ENCODE measurements around the gene IL1RAP. TPM values are rescaled to one million over a fixed set of nuclear protein-coding genes. Genes with fewer than 3 reads are reported as not detected.

The IL1RAP gene
- total RNA-seq, 1 donor from 2014 or later: 32.0 TPM

DNA sequence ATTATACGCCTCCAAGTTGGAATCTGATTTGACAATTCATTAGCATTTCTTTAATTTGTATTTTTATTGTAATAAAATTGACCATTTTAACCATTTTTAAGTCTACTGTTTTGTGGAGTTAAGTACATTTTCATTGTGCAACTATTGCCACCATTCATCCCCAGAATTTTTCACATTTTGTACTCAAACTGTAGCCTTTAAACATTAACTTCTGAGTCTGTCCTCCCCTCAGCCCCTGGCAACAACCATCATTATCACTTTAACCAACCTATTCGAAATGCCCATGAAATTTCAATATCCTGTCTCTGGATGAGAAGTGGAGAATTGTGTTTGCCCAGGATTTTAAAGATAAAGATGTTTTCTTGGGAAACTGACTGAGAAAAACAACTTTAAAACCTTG is 27.7 kb downstream of the IL1RAP start:
- no peak for DNase-seq (ENCODE audit: low spot score)

DNA sequence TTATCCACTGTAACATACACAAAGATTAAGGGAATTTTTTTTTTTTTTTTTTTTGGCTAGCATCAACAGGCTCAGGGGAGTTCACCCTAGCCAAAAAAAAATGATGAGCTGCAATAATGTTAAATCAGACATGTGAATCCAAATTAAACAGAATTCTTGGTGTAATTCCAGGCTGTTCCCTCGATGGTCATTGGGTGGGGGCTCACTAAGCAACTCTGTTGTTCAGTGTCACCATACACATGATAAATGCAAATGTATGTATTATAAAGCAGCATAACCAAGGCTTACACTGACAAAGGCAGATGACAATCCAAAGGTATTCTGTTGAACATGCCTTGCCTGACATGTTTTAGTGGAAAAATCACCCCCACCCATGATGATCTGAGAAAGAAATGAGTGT is 29.0 kb downstream of the IL1RAP start:
- no peak for DNase-seq (ENCODE audit: low spot score)

DNA sequence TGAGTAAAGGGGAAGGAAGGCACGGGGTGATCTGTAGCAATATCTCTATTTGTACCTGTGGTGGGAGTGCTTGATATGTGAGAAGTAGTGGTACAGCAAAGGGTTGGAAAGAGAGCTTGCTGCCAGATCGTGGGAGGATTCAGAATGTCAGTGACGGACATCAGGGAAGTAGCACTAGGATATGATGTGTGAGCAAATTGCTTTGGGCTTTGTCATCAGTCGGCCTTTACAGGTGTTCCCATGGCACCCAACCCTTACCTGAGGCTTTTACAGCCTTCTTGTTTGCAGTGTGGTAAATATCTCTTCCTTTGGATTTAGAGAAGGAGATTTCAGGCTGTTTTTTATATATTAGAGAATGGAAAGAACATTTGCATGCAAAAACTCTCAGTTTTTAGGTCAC is 29.8 kb downstream of the IL1RAP start:
- no peak for DNase-seq (ENCODE audit: low spot score)

DNA sequence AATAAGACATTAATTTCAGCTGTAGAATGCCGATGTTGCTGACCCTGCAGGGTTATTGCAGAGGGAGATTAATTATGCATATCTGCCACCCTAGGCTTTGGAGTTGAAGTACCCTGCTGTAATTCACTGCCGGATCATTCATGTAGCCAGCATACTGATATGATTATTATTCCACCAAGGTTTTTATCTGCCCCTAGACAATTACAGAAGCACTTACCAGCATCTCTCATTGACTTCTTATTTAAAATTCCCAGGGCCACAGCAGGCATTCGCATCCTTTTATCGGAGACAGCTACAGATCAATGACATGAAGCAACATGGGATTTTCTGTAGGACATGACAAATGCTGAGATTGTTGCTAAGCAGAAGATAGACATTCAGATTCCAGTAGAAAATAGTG is 31.3 kb downstream of the IL1RAP start:
- DNase-seq (ENCODE audit: low spot score): no peak

DNA sequence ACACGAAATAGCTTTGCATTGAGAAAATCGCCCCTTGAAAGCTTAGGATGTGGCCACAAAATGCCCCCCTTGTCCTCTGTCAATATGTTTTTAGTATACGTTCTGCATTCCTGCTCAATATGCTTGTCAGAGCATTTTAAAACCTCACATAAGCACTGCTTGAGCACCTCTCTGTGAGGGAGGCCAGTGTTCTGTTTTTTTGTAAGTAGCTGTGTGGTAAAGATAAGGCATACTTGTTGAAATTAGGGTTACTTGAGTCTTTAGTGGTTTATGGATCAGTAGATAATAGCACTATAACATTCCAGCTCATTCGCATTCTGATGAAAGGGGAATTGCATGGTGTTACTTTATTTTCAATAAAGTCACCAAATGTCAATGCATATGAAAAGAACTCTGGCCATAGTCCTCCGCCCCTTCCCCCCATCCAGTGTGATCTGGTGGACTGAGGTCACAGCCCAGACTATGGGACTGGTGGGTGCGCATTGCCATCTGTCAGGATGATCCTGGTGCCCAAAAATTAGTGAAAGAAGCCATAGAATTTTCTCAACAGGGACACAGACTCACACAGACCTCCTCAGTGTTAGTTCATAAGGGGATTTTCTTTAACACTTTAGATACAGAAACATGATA is 33.1 kb downstream of the IL1RAP start:
- no peak for DNase-seq (ENCODE audit: low spot score)

DNA sequence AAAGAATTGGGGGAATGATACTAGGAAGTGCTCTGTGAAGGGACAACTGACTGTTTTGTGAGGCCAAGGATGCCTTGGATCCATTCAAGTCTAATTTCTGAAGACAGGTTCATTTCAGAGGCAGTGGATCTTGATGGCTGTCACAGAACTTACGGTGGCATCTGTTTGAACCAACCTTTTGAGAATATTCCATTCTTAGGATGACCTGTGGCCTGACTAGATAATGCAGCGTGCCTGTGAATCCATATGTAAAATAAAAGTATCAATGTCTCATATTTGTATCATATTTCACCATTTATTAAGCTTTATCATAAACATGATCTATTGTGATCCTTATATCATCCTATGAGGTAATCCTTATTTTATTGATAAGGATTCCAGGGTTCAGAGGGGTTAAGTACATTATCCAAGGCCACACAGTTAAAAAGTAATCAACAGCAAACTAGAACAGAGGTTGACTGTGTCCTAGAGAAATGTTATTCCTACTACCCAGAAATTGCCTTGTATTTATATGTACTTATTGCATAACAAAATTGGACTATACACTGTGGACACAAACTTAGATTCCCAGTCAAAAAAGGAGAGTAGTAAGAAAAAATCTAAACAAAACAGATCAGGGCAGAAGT is 34.3 kb downstream of the IL1RAP start:
- no peak for DNase-seq (ENCODE audit: low spot score)

DNA sequence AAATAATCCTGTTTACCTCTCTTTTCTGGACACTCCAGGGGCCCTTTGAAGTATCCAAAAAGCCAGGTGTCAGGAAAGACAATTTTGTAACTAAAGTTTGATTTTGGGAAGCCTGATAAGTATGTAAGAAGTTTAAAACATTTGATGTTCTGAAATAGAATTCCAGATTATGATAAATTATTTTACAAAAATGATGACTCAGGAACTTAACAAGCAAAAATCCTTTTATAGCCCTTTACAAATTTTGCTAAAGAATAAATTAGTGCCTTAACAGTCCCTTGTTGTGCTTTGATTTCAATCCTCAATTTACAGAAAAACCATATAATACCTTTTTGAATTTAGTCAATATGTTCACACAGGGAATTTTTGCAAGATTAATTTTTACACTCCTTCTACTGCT is 38.1 kb downstream of the IL1RAP start:
- no peak for DNase-seq (ENCODE audit: low spot score)

DNA sequence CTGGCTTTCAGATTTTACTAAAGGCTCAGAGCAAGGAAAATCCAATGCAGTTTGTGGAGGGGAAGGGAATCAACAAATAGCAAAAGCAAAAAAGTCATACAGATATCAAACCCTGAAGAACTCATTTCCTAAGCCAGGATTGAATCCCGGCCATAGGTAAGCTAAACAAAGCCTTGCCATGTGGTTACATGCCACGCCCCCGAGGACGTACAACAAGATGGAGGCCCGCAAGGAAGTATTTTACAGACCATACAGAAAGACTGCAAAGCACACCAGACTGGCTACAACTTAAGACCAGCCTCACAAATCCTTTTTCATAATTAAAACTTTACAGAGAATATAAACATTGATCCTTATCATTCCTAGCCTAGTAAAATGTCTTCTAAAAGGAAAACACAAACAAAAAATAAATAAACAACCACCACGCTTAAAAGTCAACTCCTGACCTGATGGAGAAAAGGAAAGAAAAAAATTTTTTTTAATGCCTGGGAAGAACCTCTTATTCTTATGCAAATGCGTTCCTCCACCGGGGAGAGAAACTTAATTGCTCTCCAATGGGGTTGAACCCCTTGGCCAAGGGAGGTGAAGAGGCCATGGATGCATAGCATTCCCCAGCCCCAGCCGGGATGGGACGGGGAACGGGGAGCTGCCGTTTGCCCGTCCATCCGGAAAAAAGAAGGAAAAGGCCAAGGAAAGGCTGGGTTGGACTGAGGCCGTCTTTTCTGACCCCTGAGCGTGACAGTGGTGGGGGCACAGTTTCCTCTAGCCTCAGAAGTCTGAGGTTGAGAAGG is 39.3 kb downstream of the IL1RAP start:
- no peak for DNase-seq (ENCODE audit: low spot score)

DNA sequence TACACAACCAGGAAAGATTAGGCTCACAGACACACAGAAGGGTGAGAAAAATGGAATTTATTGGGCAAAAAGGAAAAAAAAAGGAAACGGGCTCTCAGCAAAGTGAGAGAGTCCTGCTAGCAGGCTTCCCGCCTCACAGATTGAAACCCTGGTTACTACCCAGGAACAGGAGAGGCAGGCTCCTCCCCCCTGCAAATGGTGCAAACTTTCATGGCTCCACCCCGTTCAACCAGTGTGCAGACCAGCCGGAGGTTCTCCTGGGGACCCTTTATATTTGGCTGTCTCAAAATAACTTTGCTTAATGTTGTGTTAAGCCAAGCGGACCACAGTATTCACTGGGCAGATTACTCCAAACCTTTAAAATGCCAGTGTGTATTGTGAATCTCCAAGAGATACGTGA is 40.3 kb downstream of the IL1RAP start:
- no peak for DNase-seq (ENCODE audit: low spot score)

DNA sequence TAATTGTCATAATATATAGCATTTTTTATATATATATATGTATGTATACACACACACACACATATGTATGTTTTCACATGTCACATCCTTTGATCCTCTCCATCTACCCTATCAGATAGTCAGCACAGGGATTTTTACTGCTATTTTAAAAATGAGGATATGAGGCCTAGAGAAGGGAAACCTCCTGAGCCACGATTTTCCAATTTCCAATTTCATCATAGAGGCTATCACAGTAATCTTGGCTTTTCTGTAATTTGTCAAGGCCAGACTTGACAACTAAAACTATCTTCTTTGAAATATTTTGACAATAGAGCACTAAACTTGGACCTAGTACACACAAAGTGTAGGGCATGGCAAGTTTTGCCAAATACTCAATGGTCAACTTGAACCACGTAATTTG is 42.5 kb downstream of the IL1RAP start:
- DNase-seq (ENCODE audit: low spot score): no peak

DNA sequence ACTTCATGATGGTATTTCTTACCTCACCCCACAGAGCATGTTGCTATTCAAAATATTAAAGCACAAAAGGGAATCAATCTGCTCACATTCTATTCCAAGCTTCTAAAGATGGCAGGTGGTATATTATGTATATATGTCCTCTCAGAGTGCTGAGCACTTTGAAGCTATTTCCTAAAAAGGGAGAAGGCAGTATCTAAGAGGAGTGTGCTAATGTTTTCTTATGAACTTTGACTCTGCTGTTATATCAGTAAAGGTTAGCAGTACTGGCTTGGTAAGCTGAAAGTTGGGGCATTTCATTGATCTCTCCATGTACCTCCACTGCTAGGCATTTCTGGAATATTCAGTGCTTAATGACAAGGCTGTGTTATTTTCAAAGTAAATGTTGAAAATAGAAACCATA is 43.4 kb downstream of the IL1RAP start:
- no peak for DNase-seq (ENCODE audit: low spot score)

DNA sequence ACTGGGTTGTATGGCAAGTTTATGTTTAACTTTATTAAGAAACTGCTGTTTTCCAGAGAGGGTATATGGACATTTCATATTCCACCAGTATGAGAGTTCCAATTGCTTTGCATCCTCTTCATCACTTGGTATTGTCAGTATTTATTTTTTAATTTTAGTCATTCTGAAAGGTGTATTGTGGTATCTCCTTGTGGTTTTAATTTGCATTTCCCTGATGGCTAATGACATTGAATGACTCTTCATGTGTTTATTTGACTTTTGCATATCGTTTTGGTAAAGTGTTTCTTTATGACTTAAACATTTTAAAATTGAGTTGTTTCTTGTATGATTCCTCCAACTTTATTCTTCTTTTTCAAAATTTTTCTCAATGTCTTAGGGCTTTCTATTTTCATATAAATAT is 44.4 kb downstream of the IL1RAP start:
- no peak for DNase-seq (ENCODE audit: low spot score)

DNA sequence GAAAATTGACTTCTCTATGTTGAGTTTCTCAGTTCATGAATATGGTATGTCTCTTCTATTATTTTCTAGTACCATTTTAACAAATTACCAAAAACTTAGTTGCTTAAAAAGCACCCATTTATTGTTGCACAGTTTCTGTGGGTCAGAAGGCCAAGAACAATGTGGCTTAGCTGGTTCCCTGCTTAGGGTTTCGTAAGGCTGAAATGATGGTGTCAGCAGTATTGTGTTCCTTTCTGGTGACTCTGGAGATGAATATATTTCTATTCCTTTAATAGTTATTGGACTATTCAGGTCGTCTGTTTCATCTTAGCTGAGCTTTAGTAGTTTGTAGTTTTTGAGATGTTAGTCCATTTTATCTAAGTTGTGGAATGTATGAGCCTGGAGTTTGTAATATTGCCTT is 44.9 kb downstream of the IL1RAP start:
- DNase-seq (ENCODE audit: low spot score): no peak

DNA sequence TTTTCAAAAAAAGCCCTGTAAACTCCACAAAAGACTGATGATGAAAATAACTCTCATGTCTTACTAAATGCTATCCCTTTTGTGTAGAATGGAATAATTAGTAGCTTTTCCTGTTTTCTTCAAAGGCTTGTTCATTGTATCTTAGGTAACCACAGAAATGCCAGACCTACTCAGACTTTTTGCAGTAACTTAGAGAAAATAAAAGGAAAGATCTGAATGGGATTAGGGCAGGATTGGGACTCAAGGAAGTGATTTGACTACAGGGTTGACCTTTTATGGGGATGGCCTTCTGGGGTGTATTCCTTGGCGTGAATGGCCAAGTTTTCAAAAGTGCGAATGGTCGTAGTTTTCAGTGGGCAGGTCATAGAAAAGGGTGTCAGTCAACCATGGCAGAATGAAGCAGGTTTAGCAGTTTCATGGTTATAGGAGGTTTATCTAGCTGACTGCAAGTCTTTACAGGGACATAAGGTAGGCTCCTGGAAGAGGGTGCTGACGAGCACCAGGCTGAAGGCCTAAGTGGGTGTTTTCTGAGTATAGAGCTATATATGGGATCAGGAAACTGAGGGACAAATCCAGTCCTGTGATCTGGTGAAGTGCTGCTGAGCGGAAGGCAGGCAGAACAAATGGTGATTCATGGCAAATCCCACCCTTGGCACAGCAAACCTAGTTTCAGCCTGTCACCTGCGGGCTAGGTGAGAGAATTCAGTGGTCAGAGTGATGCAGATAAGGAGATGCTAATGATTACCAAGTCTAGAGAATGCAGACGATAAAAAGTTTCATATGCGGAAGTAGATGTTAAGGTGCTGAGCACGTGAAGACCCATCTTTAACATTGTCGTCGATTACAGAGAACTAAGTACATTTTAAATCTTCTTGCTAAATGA is 46.4 kb downstream of the IL1RAP start:
- DNase-seq (ENCODE audit: low spot score): no peak

DNA sequence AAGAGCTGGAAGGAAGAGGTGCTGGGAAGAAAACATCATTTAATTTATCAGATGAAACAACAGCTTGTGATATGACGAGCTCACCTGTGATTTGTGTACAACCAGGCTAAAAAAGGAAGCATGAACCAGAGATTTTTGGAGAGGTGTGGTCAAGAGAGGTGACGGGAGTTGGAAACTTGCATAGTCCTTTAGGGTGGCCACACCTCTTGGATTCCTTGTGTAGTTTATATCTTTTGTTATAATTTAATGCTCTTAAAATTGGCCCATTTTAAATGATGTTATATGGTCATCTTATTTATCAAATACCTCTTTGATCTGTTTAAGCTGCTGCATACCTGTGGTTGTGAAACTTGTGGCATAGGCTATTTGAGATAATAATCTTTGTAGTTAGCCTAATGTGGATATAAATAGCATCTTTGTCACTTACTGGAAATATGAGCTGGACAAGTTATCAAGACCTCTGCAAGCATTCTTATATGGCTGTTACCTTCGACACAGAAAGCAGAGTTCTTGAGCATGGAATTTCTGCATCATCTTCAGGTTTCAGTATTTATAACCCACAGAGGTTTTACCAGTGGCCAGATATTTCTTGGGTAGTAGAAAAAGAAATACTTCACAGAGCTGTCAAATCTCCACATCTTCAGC is 49.1 kb downstream of the IL1RAP start:
- DNase-seq (ENCODE audit: low spot score): no peak

DNA sequence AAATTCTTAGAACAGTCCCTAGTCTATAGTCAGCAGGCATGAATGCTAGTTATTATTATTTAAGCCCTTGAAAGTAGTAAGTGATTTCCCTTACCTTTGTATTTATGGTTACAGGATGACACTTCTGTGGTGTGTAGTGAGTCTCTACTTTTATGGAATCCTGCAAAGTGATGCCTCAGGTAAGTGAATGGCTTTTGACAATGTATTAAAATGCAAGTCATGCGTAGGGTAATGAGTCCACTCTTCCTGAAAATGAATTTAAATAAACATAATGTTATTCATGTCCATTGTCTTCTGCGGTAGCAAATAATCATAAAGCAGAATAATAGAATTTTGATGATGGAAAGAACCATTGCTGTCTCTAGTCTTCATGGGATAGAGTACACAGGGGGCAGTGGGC is 50.3 kb downstream of the IL1RAP start:
- DNase-seq (ENCODE audit: low spot score): no peak

DNA sequence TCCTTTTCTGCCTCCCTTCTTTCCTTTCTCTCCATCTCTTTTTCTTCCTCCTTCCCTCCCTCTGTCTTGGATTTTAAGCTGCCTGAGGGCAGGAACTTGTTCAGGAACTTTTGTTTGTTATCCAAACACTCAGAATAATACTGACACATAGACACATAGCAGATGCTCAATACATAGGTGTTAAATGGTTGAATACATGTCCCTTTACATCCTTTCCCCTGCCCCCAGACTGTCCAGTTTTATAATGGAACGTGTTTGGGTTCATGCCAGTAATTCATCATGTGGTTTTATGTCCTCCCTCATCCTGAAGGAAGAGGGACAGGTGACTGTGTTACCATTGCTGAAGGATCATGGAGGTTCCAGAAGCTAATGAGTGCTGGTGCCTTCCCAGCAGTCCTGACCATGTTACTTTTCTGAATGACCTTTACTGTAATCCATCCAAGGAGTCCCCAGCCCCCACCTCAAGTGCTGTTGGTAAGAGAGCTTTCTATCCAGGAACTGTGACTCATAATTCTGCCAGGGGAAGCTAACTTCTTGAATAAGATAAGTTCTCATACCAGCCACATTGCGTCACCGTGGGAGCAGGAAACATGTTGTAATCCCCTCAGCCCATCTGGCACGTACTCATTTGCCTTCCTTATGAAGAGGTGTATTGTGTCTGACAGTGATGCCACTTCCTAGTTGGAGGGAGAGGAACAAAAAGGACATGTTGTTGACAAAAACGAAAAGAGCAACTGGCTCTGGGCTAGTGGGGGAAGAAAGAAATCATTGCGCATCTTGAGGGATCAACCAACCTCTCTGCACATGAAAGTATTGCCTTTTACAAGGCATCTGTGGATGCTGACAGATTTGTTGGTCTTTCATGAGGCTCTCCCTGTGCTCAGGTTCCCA is 52.4 kb downstream of the IL1RAP start:
- peak; percentile 89 for DNase-seq (ENCODE audit: low spot score)

DNA sequence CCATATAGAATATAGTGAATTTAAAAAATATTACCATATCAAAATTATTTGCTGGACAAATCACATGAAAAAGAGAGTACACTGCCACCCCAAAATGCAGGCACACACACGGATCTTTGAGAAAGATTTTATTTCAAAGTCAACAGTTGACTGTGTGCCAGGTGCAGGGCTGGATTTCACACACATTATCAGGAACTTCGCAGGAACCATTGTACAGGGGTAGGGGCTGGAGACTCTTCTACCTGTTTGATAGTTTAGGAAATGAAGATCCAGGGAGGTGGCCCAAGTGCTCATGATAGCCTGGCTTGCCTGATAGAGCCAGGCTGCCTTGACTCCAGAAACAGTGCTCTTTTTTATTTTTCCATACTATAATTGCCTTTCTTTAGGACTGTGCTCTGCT is 54.2 kb downstream of the IL1RAP start:
- no peak for DNase-seq (ENCODE audit: low spot score)

DNA sequence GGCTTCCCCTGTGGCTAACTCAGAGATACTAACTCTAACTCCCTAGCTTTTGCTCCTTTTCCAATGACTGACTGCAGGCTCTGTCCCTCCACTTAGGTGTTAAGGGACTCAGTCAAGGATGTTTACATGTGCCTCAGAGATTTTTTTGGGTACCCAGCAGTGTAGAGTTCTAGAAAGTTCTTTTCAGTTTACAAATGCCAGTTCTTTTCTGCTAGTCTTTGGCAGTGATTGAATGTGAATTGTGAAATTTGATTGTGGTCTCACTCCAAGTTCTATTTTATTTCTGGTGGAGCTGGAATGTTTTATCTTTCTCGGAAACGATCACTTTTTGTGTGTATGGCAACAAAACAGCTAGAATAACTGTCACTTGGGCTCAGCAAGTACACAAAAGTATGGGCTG is 60.6 kb downstream of the IL1RAP start:
- no peak for DNase-seq (ENCODE audit: low spot score)

DNA sequence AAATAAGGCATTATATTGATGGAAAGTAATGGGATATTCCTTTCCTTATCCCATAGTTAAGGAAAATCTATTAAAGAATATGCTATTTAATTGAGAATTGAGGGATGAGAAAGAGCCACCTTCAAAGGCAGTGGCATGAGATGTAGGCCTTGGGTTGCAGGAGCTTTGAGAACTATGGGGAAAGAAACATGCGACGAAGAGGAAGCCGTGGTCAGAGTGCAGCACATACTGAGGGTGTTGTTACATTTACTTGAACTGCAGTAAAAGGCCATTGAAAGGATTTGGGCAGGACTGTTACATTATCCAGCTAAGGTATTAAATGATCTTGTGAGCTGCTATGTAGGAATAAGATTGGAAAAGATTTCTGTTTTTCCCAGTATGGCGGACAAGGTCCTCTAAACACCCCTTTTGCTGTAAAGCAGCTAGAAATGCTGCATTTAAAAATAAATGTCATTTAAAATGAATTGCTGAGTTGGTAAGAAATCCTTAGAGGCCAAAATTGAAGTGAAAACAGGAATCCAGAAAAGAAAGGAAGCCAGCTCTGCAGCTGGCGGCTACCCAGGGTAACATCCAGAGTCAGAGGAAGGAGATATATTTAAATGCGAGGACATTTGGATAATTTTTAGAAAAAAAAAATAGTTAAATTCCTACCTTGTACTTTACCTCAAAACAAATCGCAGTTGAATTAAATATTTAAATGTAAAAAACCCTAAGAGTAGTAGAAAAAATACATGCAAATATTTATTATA is 61.7 kb downstream of the IL1RAP start:
- DNase-seq (ENCODE audit: low spot score): no peak
